IMR-90 (cell line): Measurements from ENCODE around the gene PPA2. TPM values are rescaled to one million over a fixed set of nuclear protein-coding genes. Genes with fewer than 3 reads are reported as not detected.
A peak's percentile ranks its signal among the peaks of the same experiment; 100 is the strongest.

Experiments used
- ATAC-seq: fragments of 200-7000 bp; cut with Tn5 transposase; 2 replicates; pipeline ENCODE4 v1.9.1; 2020; ENCODE audit warnings: low read depth, mild to moderate bottlenecking, moderate library complexity
- BruUV-seq: library from RNA; stranded (reverse); fragments of 400-500 nt; replicated peaks from 2 replicates; lab custom pipeline; 2021; lab: Mats Ljungman, UMichigan
- CTCF ChIA-PET: fragments of 300-600 bp; formaldehyde crosslinking; extraction: SDS; loops from one replicate; lab custom pipeline; 2021; ENCODE audit warnings: antibody characterized with exemption; lab: Yijun Ruan, JAX
- POLR2A ChIA-PET: fragments of 300-600 bp; sonication (Branson Sonifier 250); formaldehyde crosslinking; loops from one replicate; lab custom pipeline; 2022; ENCODE audit warnings: antibody characterized with exemption; ENCODE audit not compliant: unreplicated experiment; lab: Charles Lee
- DNase-seq: peaks from one replicate; pipeline ENCODE4 v3.0.0; 2013
- H2AFZ ChIP-seq: replicated peaks from 2 replicates; pipeline ENCODE3; 2013; ENCODE audit warnings: low read length, mild to moderate bottlenecking; ENCODE audit not compliant: poor library complexity
- H2AK5ac ChIP-seq: 2 replicates; pipeline ENCODE4 v1.6.1; 2013; ENCODE audit warnings: low read depth, low read length, inconsistent platforms
- H2AK9ac ChIP-seq: replicated peaks from 2 replicates; pipeline ENCODE3; 2013; ENCODE audit warnings: mild to moderate bottlenecking, low read depth, low read length, moderate library complexity; ENCODE audit not compliant: poor library complexity
- H2BK120ac ChIP-seq: 2 replicates; pipeline ENCODE4 v1.6.1; 2013; ENCODE audit warnings: low read depth, low read length, inconsistent platforms
- H2BK15ac ChIP-seq: 3 replicates; pipeline ENCODE4 v1.6.1; 2013; ENCODE audit warnings: low read depth, low read length, inconsistent platforms
- H2BK20ac ChIP-seq: 2 replicates; pipeline ENCODE4 v1.6.1; 2013; ENCODE audit warnings: low read depth, mild to moderate bottlenecking, inconsistent platforms, low read length, moderate library complexity
- H2BK5ac ChIP-seq: 2 replicates; pipeline ENCODE4 v1.6.1; 2013; ENCODE audit warnings: mild to moderate bottlenecking, low read depth, low read length, inconsistent platforms; ENCODE audit not compliant: poor library complexity, severe bottlenecking
- H3K14ac ChIP-seq: replicated peaks from 2 replicates; pipeline ENCODE4 v1.6.1; 2013; ENCODE audit warnings: low read depth, low read length, inconsistent platforms
- H3K18ac ChIP-seq: 2 replicates; pipeline ENCODE4 v1.6.1; 2013; ENCODE audit warnings: low read depth, low read length, control low read depth
- H3K23ac ChIP-seq: 2 replicates; pipeline ENCODE4 v1.6.1; 2013; ENCODE audit warnings: low read depth, low read length, inconsistent platforms
- H3K27ac ChIP-seq: 2 replicates; pipeline ENCODE4 v1.5.1; 2013; ENCODE audit warnings: mild to moderate bottlenecking, control low read depth, low read length; ENCODE audit not compliant: insufficient read depth
- H3K27me3 ChIP-seq: 2 replicates; pipeline ENCODE4 v1.6.1; 2013; ENCODE audit warnings: low read length; ENCODE audit not compliant: control insufficient read depth, insufficient read depth
- H3K36me3 ChIP-seq: 2 replicates; pipeline ENCODE4 v1.6.1; 2013; ENCODE audit warnings: low read length, mixed read lengths; ENCODE audit not compliant: control insufficient read depth, insufficient read depth
- H3K4ac ChIP-seq: 2 replicates; pipeline ENCODE4 v1.6.1; 2013; ENCODE audit warnings: low read depth, low read length, inconsistent platforms
- H3K4me1 ChIP-seq: 2 replicates; pipeline ENCODE4 v1.6.1; 2013; ENCODE audit warnings: low read length, mixed read lengths; ENCODE audit not compliant: control insufficient read depth, insufficient read depth
- H3K4me2 ChIP-seq: 2 replicates; pipeline ENCODE4 v1.6.1; 2013; ENCODE audit warnings: low read depth, mild to moderate bottlenecking, control low read depth, low read length, moderate library complexity
- H3K4me3 ChIP-seq: 2 replicates; pipeline ENCODE4 v1.5.1; 2013; ENCODE audit warnings: low read depth, mild to moderate bottlenecking, control low read depth, low read length, moderate library complexity; ENCODE audit not compliant: insufficient read depth
- H3K56ac ChIP-seq: 2 replicates; pipeline ENCODE4 v1.6.1; 2013; ENCODE audit warnings: low read length, inconsistent platforms; ENCODE audit not compliant: insufficient read depth; ENCODE audit errors: extremely low read depth
- H3K79me1 ChIP-seq, 2 experiments: 2 replicates each; pipeline ENCODE4 v1.6.1; 2013; ENCODE audit warnings: low read length in 2 of 2, inconsistent platforms in 1 of 2, low read depth in 1 of 2
- H3K9ac ChIP-seq: 2 replicates; pipeline ENCODE4 v1.6.1; 2013; ENCODE audit warnings: low read depth, low read length, control low read depth
- H3K9me1 ChIP-seq: 2 replicates; pipeline ENCODE4 v1.6.1; 2013; ENCODE audit warnings: low read length, inconsistent platforms; ENCODE audit not compliant: insufficient read depth
- H3K9me3 ChIP-seq: 2 replicates; pipeline ENCODE4 v1.6.1; 2013; ENCODE audit warnings: low read length; ENCODE audit not compliant: control insufficient read depth, insufficient read depth
- H4K20me1 ChIP-seq: 2 replicates; pipeline ENCODE4 v1.6.1; 2013; ENCODE audit warnings: low read length, inconsistent platforms; ENCODE audit not compliant: insufficient read depth
- H4K5ac ChIP-seq: 2 replicates; pipeline ENCODE4 v1.6.1; 2013; ENCODE audit warnings: mild to moderate bottlenecking, low read depth, low read length, control low read depth
- H4K8ac ChIP-seq, 2 experiments: 2 replicates each; pipeline ENCODE4 v1.6.1; 2013; ENCODE audit warnings: low read depth in 2 of 2, low read length in 2 of 2, control low read depth in 1 of 2, inconsistent platforms in 1 of 2
- H4K91ac ChIP-seq: 2 replicates; pipeline ENCODE4 v1.6.1; 2013; ENCODE audit warnings: low read depth, low read length, inconsistent platforms; ENCODE audit not compliant: insufficient read depth
- CTCF ChIP-seq: conservative IDR thresholded peaks from 2 replicates; pipeline ENCODE4 v1.5.1; 2012; ENCODE audit warnings: mild to moderate bottlenecking, low read depth, low read length, improper control_type of control experiment
- RFX5 ChIP-seq: IDR thresholded peaks from 2 replicates; pipeline ENCODE4 v1.8.0; 2012; ENCODE audit warnings: low read depth, mild to moderate bottlenecking, low read length, moderate library complexity
- dilution Hi-C: fragments of 300-500 bp; cut with HindIII; formaldehyde crosslinking; loops from one replicate; pipeline ENCODE4 v1.14.3; 2018; ENCODE audit warnings: low sequenced_read_pairs; ENCODE audit not compliant: unreplicated experiment
- in situ Hi-C: fragments of 300-500 bp; cut with MboI; formaldehyde crosslinking; loops from 3 replicates; pipeline ENCODE4 v1.14.3; 2019; ENCODE audit warnings: low sequenced_read_pairs, inconsistent platforms, mixed read lengths
- intact Hi-C: fragments of 100-400 bp; cut with micrococcal nuclease; formaldehyde crosslinking; loops from 2 replicates; pipeline ENCODE4 v1.10.0; 2022
- polyA plus RNA-seq, 3 experiments: library from polyadenylated mRNA; depleted of rRNA; stranded (reverse); fragments of >200 nt; gene quantifications; 2 replicates each; pipeline ENCODE4 v1.2.3, GENCODE V29; 2012; ENCODE audit warnings: low replicate concordance in 1 of 3
- total RNA-seq: library from RNA; depleted of rRNA; stranded (reverse); fragments of >200 nt; gene quantifications from 2 replicates; pipeline ENCODE4 v1.2.3, GENCODE V29; 2012

PPA2 gene
- total and polyA plus RNA-seq, 2 of the 4 experiments (the other 2 are of a cell fraction), result 43.1 to 52.5 TPM

GRCh38 chr4:105440890-105441289 lies 33.0 kb downstream of the PPA2 start:
- Histone ChIP-seq H3K79me1 (no peaks in the 10 kb centered on the region; a peak in 1 of 4 replicates), H3K14ac (no peak overlapping the region), H3K4ac (no peak overlapping the region), H3K27ac (no peak overlapping the region), H3K18ac (no peak overlapping the region), H4K91ac (no peak overlapping the region), H3K23ac (no peak overlapping the region), H2BK5ac (no peak overlapping the region), H2BK120ac (no peak overlapping the region), H3K9me1 (no peaks in the 10 kb centered on the region), H2AK9ac (no peak overlapping the region), H3K36me3 (peaks cover 4% of the 10 kb centered on the region; the same call in 1 of the 2 replicates), H3K4me3 (no peak overlapping the region), H3K27me3 (no peaks in the 10 kb centered on the region), H2BK15ac (no peak overlapping the region), H3K9ac (no peak overlapping the region), H3K4me2 (no peak overlapping the region), H4K20me1 (no peaks in the 10 kb centered on the region), H2BK20ac (no peak overlapping the region), H2AK5ac (no peak overlapping the region), H3K9me3 (no peaks in the 10 kb centered on the region), H4K5ac (no peak overlapping the region), H4K8ac (no peak overlapping the region), H3K4me1 (no peaks in the 10 kb centered on the region), H3K56ac (no peak overlapping the region), H2AFZ (no peak overlapping the region)
- in situ Hi-C loops, result no loop called here
- dilution Hi-C loops, result no loop called here
- ATAC-seq, result no peak
- TF ChIP-seq CTCF (0 out of 2 replicates have a peak, but pooled peaks have one; percentile 15), RFX5 (no peak)
- POLR2A ChIA-PET, result no interaction called here
- no peak for DNase-seq
- no TSS peak for BruUV-seq
- intact Hi-C loops, result no loop called here
- CTCF ChIA-PET, result interaction anchor here (0.6 kb wide), 1 partner anchor 140 kb away, joined by 4 read pairs; no protein-coding TSS in a partner anchor
